Heart right ventricle (tissue), 16 donors: Measurements from ENCODE around the gene GPALPP1. TPM values are rescaled to one million over a fixed set of nuclear protein-coding genes. Genes with fewer than 3 reads are reported as not detected.

Experiments used
- ATAC-seq, 8 donors: fragments of 200-7000 bp; cut with Tn5 transposase; one replicate each; pipeline ENCODE4 v1.9.1; 2020; ENCODE audit warnings: mild to moderate bottlenecking in 8 of 8, moderate library complexity in 8 of 8, moderate number of reproducible peaks in 1 of 8
- DNase-seq, 2 donors: peaks; one replicate each; pipeline ENCODE4 v3.0.0-alpha.2; 2020
- H3K27ac ChIP-seq, 10 donors: fragments of 200-600 bp; sonication (generic) in 2 of 10; one replicate each; pipeline versions ENCODE4 v1.5.0 to v1.8.0; 2020 to 2022; ENCODE audit warnings: mild to moderate bottlenecking in 3 of 10
- H3K27me3 ChIP-seq, 7 donors: fragments of 200-600 bp; one replicate each; pipeline ENCODE4 v1.8.0; 2021 to 2022; ENCODE audit warnings: mild to moderate bottlenecking in 2 of 7
- H3K36me3 ChIP-seq, 9 donors: fragments of 200-600 bp; sonication (generic) in 1 of 9; one replicate each; pipeline versions ENCODE4 v1.5.0 to v1.8.0; 2020 to 2022; ENCODE audit warnings: mild to moderate bottlenecking in 2 of 9
- H3K4me1 ChIP-seq, 9 donors: fragments of 200-600 bp; sonication (generic) in 1 of 9; one replicate each; pipeline versions ENCODE4 v1.5.0 to v1.8.0; 2020 to 2022; ENCODE audit warnings: mild to moderate bottlenecking in 4 of 9
- H3K4me3 ChIP-seq, 10 donors: fragments of 200-600 bp; sonication (generic) in 2 of 10; one replicate each; pipeline versions ENCODE4 v1.5.0 to v1.8.0; 2020 to 2022; ENCODE audit warnings: mild to moderate bottlenecking in 7 of 10, moderate library complexity in 2 of 10
- H3K9me3 ChIP-seq, 11 donors: fragments of 200-600 bp in 10 of 11; sonication (generic) in 2 of 11; one replicate each; pipeline versions ENCODE4 v1.5.0 to v1.8.0; 2013 to 2022; ENCODE audit warnings: mild to moderate bottlenecking in 2 of 11, control low read depth in 1 of 11, moderate library complexity in 1 of 11
- WGBS, 2 donors: extraction: QIAGEN DNeasy Blood & Tissue Kit; methylation state at CpG; one replicate each; pipeline ENCODE4 v1.1.7; 2013; ENCODE audit warnings: inconsistent platforms in 1 of 2; 5-methylcytosine and 5-hydroxymethylcytosine counted together
- intact Hi-C, 10 donors: fragments of 100-400 bp; cut with DNase I; formaldehyde crosslinking; loops; one replicate each; pipeline versions ENCODE4 v1.11.1 to v1.14.2; 2022
- polyA plus RNA-seq, 2 donors: library from polyadenylated mRNA; stranded (reverse); fragments of 200-250 nt; gene quantifications; one replicate each; pipeline ENCODE4 v1.2.3, GENCODE V29; 2013
- total RNA-seq, 10 donors: library from RNA; stranded (reverse); fragmentation: NEBNext Ultra II Directional in 3 of 10; extraction: Animal tissue kit (Norgen Biotek cat#: 25700) in 3 of 10; gene quantifications; one replicate each; pipeline versions ENCODE4 v1.2.1 to v1.2.4, GENCODE V29; 2021 to 2023
- TF ChIP-seq, protein P1 (sequence below), 9 donors: fragments of 200-600 bp; sonication (generic) in 2 of 9; IDR thresholded peaks; one replicate each; pipeline versions ENCODE4 v1.5.0 to v1.8.0; 2021 to 2022; ENCODE audit warnings: antibody characterized with exemption in 9 of 9, mild to moderate bottlenecking in 5 of 9, moderate library complexity in 1 of 9
- donor health status: Arrhythmogenic right ventricular cardiomyopathy.
- donor health status: ischemic (EF 13 %, LVEDD 7.1; RV severe dilation, severe dysfunction).
- donor health status: healthy with polysubstance abuse.
- donor health status: DM: no; HTN: yes; CAD: no.
- donor health status: DM: no; HTN: no; CAD: no.
- donor health status: ischemic (EF 25% LVEDD 6.9; RV normal size, moderate dysfunction).
- donor health status: ischemic (EF 25% LVEDD 5.7; RV mildly dilated, moderate dysfunction).
- donor health status: healthy.
- donor health status: DM: yes; HTN: yes; CAD: no.
- donor health status: Ischemic cardiomyopathy.
- donor health status: ischemic (EF 35%, LVEDD 5.7; RV mildly dilated, moderate dysfunction).
- donor health status: nonischemic (EF 11% LVEDD 7.7; RV severe dilation, severe dysfunction).
- donor health status: DM: yes; HTN: yes; CAD: no.
- donor health status: PGD.
- donor health status: ischemic (EF 29% LVEDD 5.4; RV normal size, mild dysfunction).
- donor health status: nonischemic (EF 23%, LVEDD 6.1; RV moderate dilation, normal function).

Gene GPALPP1
- total and polyA plus RNA-seq, 12 donors: 5.7 to 16.5 (median 12.2) TPM

- TF ChIP-seq, protein P1, sequence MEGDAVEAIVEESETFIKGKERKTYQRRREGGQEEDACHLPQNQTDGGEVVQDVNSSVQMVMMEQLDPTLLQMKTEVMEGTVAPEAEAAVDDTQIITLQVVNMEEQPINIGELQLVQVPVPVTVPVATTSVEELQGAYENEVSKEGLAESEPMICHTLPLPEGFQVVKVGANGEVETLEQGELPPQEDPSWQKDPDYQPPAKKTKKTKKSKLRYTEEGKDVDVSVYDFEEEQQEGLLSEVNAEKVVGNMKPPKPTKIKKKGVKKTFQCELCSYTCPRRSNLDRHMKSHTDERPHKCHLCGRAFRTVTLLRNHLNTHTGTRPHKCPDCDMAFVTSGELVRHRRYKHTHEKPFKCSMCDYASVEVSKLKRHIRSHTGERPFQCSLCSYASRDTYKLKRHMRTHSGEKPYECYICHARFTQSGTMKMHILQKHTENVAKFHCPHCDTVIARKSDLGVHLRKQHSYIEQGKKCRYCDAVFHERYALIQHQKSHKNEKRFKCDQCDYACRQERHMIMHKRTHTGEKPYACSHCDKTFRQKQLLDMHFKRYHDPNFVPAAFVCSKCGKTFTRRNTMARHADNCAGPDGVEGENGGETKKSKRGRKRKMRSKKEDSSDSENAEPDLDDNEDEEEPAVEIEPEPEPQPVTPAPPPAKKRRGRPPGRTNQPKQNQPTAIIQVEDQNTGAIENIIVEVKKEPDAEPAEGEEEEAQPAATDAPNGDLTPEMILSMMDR (IDR thresholded peaks at IDR 0.05): no peak
- Histone ChIP-seq H3K4me1 (peaks cover 0 to 9% (median 0%) of the 10 kb centered on the region in 9 donors), H3K9me3 (no peaks in the 10 kb centered on the region), H3K36me3 (peaks cover 0 to 100% (median 22%) of the 10 kb centered on the region in 9 donors), H3K27ac (no peak overlapping the region), H3K27me3 (no peaks in the 10 kb centered on the region), H3K4me3 (no peak overlapping the region)
- no peak for DNase-seq
- WGBS, 2 donors: 97 to 98% methylated on average over 2 of the region's 2 CpGs
- no peak for ATAC-seq
- intact Hi-C loops: no loop called here
Measured at GRCh38 chr13:45004096-45004495, 14.8 kb downstream of the GPALPP1 start.

- DNase-seq (no peak), ATAC-seq (no peak)
- intact Hi-C loops: no loop called here
- H3K9me3 ChIP-seq: no peaks in the 10 kb centered on the region
- H3K36me3 ChIP-seq: peaks cover 0 to 100% (median 33%) of the 10 kb centered on the region in 9 donors
- TF ChIP-seq, protein P1 (IDR thresholded peaks at IDR 0.05): no peak
- no peak overlapping the region for H3K4me3 ChIP-seq
- peaks cover 0 to 9% (median 0%) of the 10 kb centered on the region in 9 donors for H3K4me1 ChIP-seq
- no peaks in the 10 kb centered on the region for H3K27me3 ChIP-seq
- no peak overlapping the region for H3K27ac ChIP-seq
Measured at GRCh38 chr13:45007225-45007624, 17.9 kb downstream of the GPALPP1 start.

DNA sequence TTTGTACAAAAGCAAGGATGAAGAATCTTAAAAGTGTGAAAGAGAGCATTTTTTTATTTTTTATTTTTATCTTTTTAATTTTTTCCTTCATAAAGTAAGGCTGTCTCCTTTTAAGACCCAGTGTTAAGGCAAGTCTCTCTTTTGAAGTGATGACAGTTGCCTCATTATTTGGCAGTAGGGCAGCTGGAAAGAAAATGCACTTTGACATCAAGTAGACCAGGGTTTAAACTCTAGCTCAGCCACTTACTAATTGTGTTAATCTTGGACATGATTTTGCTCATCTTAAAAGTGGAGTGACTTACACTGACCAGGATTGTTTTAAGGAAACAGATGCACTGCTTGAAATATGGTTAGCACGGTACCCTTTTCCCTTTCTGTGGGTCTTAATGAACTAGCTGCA lies 18.5 kb downstream of the GPALPP1 start:
- ATAC-seq (peak in 4 of 8 donors; percentile 42 to 71 (median 62)), DNase-seq (no peak)
- intact Hi-C loops: no loop called here
- Histone ChIP-seq H3K4me1 (peaks cover 0 to 9% (median 0%) of the 10 kb centered on the region in 9 donors), H3K27me3 (no peaks in the 10 kb centered on the region), H3K27ac (no peak overlapping the region), H3K9me3 (no peaks in the 10 kb centered on the region), H3K4me3 (no peak overlapping the region), H3K36me3 (peaks cover 0 to 100% (median 28%) of the 10 kb centered on the region in 9 donors)
- 61 to 65% methylated on average over 1 of the region's 1 CpG for WGBS, 2 donors
- TF ChIP-seq, protein P1 (IDR thresholded peaks at IDR 0.05): no peak

GRCh38 chr13:45011198-45011597 lies 21.9 kb downstream of the GPALPP1 start:
- peaks cover 0 to 100% (median 38%) of the 10 kb centered on the region in 9 donors for H3K36me3 ChIP-seq
- H3K27me3 ChIP-seq: no peaks in the 10 kb centered on the region
- DNase-seq: no peak
- no peak for ATAC-seq
- intact Hi-C loops: no loop called here
- H3K4me3 ChIP-seq: no peak overlapping the region
- 93% methylated on average over 6 of the region's 6 CpGs for WGBS, 2 donors
- TF ChIP-seq, protein P1 (IDR thresholded peaks at IDR 0.05): no peak
- peaks cover 0 to 9% (median 0%) of the 10 kb centered on the region in 9 donors for H3K4me1 ChIP-seq
- no peaks in the 10 kb centered on the region for H3K9me3 ChIP-seq
- no peak overlapping the region for H3K27ac ChIP-seq
